ENCODE measurements around the gene FRMD4A.

FRMD4A gene

DNA sequence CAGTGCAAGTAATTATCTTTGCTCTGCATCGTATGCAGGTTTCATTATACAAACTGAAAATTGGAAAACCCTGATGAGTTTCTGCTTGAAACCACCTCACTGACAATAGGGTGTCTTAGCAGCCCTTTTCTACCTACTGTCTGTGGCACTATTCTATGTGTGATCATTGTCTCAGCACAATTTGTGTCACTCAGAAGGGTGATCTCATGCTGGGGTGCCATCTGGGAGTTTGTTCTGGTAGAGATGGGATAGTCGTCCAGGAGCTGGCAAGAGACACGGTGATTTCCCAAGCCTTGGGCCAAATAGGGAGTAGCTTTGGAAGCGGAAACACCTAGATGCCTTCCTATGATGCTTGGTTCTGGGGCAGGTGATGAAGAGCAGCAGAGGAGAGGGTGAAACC, 186.3 kb downstream of the FRMD4A start:
- Histone ChIP-seq H3K9ac (ENCODE audit: low read length) (no peak overlapping the region), H3K27me3 (replicated peaks; ENCODE audit: insufficient read depth, low read length) (no peaks in the 10 kb centered on the region), H2AFZ (ENCODE audit: low read length) (no peak overlapping the region), H4K20me1 (ENCODE audit: insufficient read depth, low read length) (no peaks in the 10 kb centered on the region), H3K4me2 (ENCODE audit: low read depth, low read length) (peak overlapping the region; percentile 29; the same call in 1 of the 2 replicates), H3K27ac (ENCODE audit: low read length) (no peak overlapping the region), H3K36me3 (replicated peaks; ENCODE audit: insufficient read depth, low read length) (no peaks in the 10 kb centered on the region), H3K9me3 (replicated peaks; ENCODE audit: insufficient read depth, low read length) (no peaks in the 10 kb centered on the region), H3K4me1 (ENCODE audit: low read length) (peaks cover 7% of the 10 kb centered on the region; the same call in 1 of the 2 replicates), H3K4me3 (ENCODE audit: low read length) (no peak overlapping the region), H3F3A (ENCODE audit: insufficient read depth, low read length) (no peaks in the 10 kb centered on the region), H3K9me2 (replicated peaks; ENCODE audit: insufficient read depth, low read length) (no peaks in the 10 kb centered on the region), H3K79me2 (ENCODE audit: low read length) (no peaks in the 10 kb centered on the region)
- TF ChIP-seq EZH2phosphoT487 (IDR thresholded peaks at IDR 0.05; ENCODE audit: low read length) (no peak), EZH2 (optimal IDR thresholded peaks at IDR 0.05; ENCODE audit: low read depth, low read length) (no peak)
- TF ChIP-seq, protein P1, sequence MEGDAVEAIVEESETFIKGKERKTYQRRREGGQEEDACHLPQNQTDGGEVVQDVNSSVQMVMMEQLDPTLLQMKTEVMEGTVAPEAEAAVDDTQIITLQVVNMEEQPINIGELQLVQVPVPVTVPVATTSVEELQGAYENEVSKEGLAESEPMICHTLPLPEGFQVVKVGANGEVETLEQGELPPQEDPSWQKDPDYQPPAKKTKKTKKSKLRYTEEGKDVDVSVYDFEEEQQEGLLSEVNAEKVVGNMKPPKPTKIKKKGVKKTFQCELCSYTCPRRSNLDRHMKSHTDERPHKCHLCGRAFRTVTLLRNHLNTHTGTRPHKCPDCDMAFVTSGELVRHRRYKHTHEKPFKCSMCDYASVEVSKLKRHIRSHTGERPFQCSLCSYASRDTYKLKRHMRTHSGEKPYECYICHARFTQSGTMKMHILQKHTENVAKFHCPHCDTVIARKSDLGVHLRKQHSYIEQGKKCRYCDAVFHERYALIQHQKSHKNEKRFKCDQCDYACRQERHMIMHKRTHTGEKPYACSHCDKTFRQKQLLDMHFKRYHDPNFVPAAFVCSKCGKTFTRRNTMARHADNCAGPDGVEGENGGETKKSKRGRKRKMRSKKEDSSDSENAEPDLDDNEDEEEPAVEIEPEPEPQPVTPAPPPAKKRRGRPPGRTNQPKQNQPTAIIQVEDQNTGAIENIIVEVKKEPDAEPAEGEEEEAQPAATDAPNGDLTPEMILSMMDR (IDR thresholded peaks at IDR 0.05; ENCODE audit: low read length) = no peak
- peak; percentile 31 for DNase-seq

DNA sequence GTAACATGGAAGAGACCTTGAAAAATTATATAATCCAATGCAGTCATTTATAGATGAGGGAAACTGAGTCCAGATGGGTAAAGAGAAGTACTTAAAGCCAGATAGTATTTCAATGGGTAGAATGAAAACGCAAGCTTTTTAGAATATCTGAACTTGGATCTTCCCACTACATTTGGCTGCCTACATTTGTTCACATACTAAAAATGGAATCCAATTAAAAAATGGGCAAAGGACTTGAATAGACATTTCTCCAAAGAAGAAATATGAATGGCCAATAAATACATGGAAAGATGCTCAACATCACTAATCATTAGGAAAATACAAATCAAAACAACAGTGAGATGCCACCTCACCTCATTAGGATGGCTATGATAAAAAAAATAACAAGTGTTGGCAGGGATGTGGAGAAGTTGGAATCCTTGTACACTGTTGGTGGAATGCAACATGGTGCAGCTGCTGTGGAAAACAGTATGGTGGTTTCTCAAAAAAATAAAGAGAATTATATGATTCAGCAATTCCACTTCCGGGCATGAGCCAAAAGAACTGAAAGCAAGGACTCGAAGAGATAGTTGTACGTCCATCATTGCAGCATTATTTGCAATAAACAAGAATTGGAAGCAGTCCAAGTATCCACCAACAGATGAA, 188.0 kb downstream of the FRMD4A start:
- Histone ChIP-seq H3K4me1 (ENCODE audit: low read length) (peaks cover 7% of the 10 kb centered on the region; the same call in 1 of the 2 replicates), H3K4me2 (ENCODE audit: low read depth, low read length) (no peak overlapping the region), H3K4me3 (ENCODE audit: low read length) (no peak overlapping the region), H4K20me1 (ENCODE audit: insufficient read depth, low read length) (no peaks in the 10 kb centered on the region), H2AFZ (ENCODE audit: low read length) (no peak overlapping the region), H3K9me2 (replicated peaks; ENCODE audit: insufficient read depth, low read length) (no peaks in the 10 kb centered on the region), H3K36me3 (replicated peaks; ENCODE audit: insufficient read depth, low read length) (no peaks in the 10 kb centered on the region), H3K79me2 (ENCODE audit: low read length) (no peaks in the 10 kb centered on the region), H3F3A (ENCODE audit: insufficient read depth, low read length) (no peaks in the 10 kb centered on the region), H3K9ac (ENCODE audit: low read length) (no peak overlapping the region), H3K9me3 (replicated peaks; ENCODE audit: insufficient read depth, low read length) (no peaks in the 10 kb centered on the region), H3K27ac (ENCODE audit: low read length) (no peak overlapping the region), H3K27me3 (replicated peaks; ENCODE audit: insufficient read depth, low read length) (no peaks in the 10 kb centered on the region)
- DNase-seq = no peak
- TF ChIP-seq EZH2phosphoT487 (IDR thresholded peaks at IDR 0.05; ENCODE audit: low read length) (no peak), EZH2 (optimal IDR thresholded peaks at IDR 0.05; ENCODE audit: low read depth, low read length) (no peak)
- TF ChIP-seq, protein P1 (IDR thresholded peaks at IDR 0.05; ENCODE audit: low read length) = no peak

DNA sequence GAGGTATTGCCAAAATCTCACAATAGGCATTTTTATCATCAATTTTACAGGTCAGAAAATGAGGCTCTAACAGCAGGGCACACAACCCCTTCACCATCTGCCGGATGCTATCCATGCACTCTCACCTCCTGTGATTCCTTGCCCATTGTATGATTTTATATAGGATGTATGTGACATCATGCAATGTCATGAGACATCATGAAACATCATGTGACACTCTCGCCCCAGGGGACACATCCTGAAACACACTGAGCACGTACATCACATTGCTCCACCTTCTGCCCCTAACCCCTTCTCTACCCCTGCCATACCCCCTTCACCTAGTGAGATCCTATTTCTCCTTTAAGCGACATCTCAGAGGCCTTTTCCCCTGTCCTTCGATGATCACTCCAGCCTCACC, 189.4 kb downstream of the FRMD4A start:
- Histone ChIP-seq H3K4me3 (ENCODE audit: low read length) (no peak overlapping the region), H3K27ac (ENCODE audit: low read length) (no peak overlapping the region), H3K4me2 (ENCODE audit: low read depth, low read length) (no peak overlapping the region), H3F3A (ENCODE audit: insufficient read depth, low read length) (no peaks in the 10 kb centered on the region), H3K9ac (ENCODE audit: low read length) (no peak overlapping the region), H3K79me2 (ENCODE audit: low read length) (no peaks in the 10 kb centered on the region), H3K36me3 (replicated peaks; ENCODE audit: insufficient read depth, low read length) (no peaks in the 10 kb centered on the region), H2AFZ (ENCODE audit: low read length) (no peak overlapping the region), H3K4me1 (ENCODE audit: low read length) (peaks cover 7% of the 10 kb centered on the region; the same call in 1 of the 2 replicates), H3K9me2 (replicated peaks; ENCODE audit: insufficient read depth, low read length) (no peaks in the 10 kb centered on the region), H3K9me3 (replicated peaks; ENCODE audit: insufficient read depth, low read length) (no peaks in the 10 kb centered on the region), H3K27me3 (replicated peaks; ENCODE audit: insufficient read depth, low read length) (no peaks in the 10 kb centered on the region), H4K20me1 (ENCODE audit: insufficient read depth, low read length) (no peaks in the 10 kb centered on the region)
- TF ChIP-seq EZH2phosphoT487 (IDR thresholded peaks at IDR 0.05; ENCODE audit: low read length) = no peak
- TF ChIP-seq, protein P1 (IDR thresholded peaks at IDR 0.05; ENCODE audit: low read length) = no peak
- no peak for TF ChIP-seq EZH2 (optimal IDR thresholded peaks at IDR 0.05; ENCODE audit: low read depth, low read length)
- DNase-seq = no peak

All from MM.1S (cell line).